B cell (primary cell): ENCODE data around the gene SLC12A3.

Source experiments
- CTCF ChIP-seq: fragments of 200-600 bp; IDR thresholded peaks from one replicate; pipeline ENCODE4 v1.8.0; 2022; ENCODE audit warnings: antibody characterized with exemption, mild to moderate bottlenecking
- EZH2 ChIP-seq: IDR thresholded peaks from 2 replicates; pipeline ENCODE4 v1.6.1; 2012; ENCODE audit warnings: borderline replicate concordance, low read depth, mild to moderate bottlenecking, moderate library complexity, low read length; ENCODE audit not compliant: insufficient read depth, poor library complexity, severe bottlenecking

DNA sequence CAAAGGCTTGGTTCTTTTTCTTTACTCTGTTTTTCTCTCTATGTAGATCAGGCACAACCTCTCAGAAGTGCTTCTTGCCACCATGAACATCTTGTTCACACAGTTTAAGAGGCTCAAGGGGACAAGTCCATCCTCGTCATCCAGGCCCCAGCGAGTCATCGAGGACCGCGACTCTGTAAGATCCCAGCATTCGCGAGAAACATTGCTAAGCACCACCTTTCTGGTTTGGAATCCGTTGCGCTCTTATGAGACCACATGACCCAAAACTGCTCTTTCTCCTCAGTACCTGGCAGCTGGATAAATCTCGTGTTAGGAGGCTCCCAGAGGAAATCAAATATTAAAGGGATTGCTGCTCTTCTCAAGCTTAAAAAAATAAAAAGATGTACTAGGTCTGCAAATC lies 23.3 kb upstream of the SLC12A3 start:
- TF ChIP-seq EZH2 = no peak
- no peak for TF ChIP-seq CTCF
